Sigmoid colon (tissue), 7 donors: ENCODE measurements around the gene TXNDC15. TPM values are rescaled to one million over a fixed set of nuclear protein-coding genes. Genes with fewer than 3 reads are reported as not detected.

Experiments
- DNase-seq: peaks from one replicate; pipeline ENCODE4 v3.0.0-alpha.2; 2019
- H3K27ac ChIP-seq, 4 donors: fragments of 200-600 bp; sonication (generic); one replicate each; pipeline ENCODE4 v1.5.1; 2016 to 2019; ENCODE audit warnings: mild to moderate bottlenecking in 1 of 4
- H3K27me3 ChIP-seq, 3 donors: fragments of 200-600 bp; sonication (generic); one replicate each; pipeline ENCODE4 v1.5.1; 2019; ENCODE audit warnings: mild to moderate bottlenecking in 1 of 3
- H3K36me3 ChIP-seq, 4 donors: fragments of 200-600 bp; sonication (generic); one replicate each; pipeline ENCODE4 v1.5.1; 2016 to 2019
- H3K4me1 ChIP-seq, 4 donors: fragments of 200-600 bp; sonication (generic); one replicate each; pipeline ENCODE4 v1.5.1; 2017 to 2019
- H3K4me3 ChIP-seq, 4 donors: fragments of 200-600 bp; sonication (generic); one replicate each; pipeline ENCODE4 v1.5.1; 2017 to 2019; ENCODE audit warnings: mild to moderate bottlenecking in 2 of 4, moderate library complexity in 1 of 4
- H3K9me3 ChIP-seq, 4 donors: fragments of 200-600 bp in 3 of 4; sonication (generic) in 3 of 4; one replicate each; pipeline versions ENCODE4 v1.5.1 to v1.6.1; 2013 to 2019
- EP300 ChIP-seq, 4 donors: sonication (generic); formaldehyde crosslinking; IDR thresholded peaks; one replicate each; pipeline ENCODE4 v1.6.1; 2017; ENCODE audit warnings: antibody characterized with exemption in 4 of 4
- POLR2A ChIP-seq, 2 donors: fragments of 450-650 bp; IDR thresholded peaks; one replicate each; pipeline ENCODE4 v1.6.1; 2016; ENCODE audit warnings: antibody characterized with exemption in 2 of 2, mild to moderate bottlenecking in 2 of 2, moderate library complexity in 2 of 2
- POLR2AphosphoS5 ChIP-seq, 4 donors: sonication (generic); formaldehyde crosslinking; IDR thresholded peaks; one replicate each; pipeline ENCODE4 v1.6.1; 2017; ENCODE audit warnings: antibody characterized with exemption in 4 of 4
- WGBS, 2 donors: extraction: QIAGEN DNeasy Blood & Tissue Kit; methylation state at CpG; one replicate each; pipeline ENCODE4 v1.1.7; 2013; 5-methylcytosine and 5-hydroxymethylcytosine counted together
- intact Hi-C: fragments of 100-400 bp; cut with DNase I; formaldehyde crosslinking; loops from one replicate; pipeline ENCODE4 v1.15.1; 2023
- polyA plus RNA-seq, 3 donors: library from polyadenylated mRNA; stranded (reverse); fragments of 200-250 nt; gene quantifications; one replicate each; pipeline ENCODE4 v1.2.3, GENCODE V29; 2013
- total RNA-seq, 4 donors: library from RNA; depleted of rRNA; stranded (reverse); fragments of >200 nt; gene quantifications; one replicate each; pipeline ENCODE4 v1.1.0, GENCODE V29; 2016
- TF ChIP-seq, protein P1 (sequence below), 4 experiments: fragments of 450-650 bp in 3 of 4; fragments of 200-600 bp in 1 of 4; IDR thresholded peaks; one replicate each; pipeline ENCODE4 v1.5.1; 2016 to 2019; ENCODE audit warnings: antibody characterized with exemption in 4 of 4, mild to moderate bottlenecking in 3 of 4, moderate library complexity in 2 of 4
- donor health status: healthy with polysubstance abuse.
- donor health status: Bipolar disorder and iron deficiency.
- donor health status: healthy.

TXNDC15 gene
- total and polyA plus RNA-seq, 7 donors = 13.6 to 123 (median 69.0) TPM

DNA sequence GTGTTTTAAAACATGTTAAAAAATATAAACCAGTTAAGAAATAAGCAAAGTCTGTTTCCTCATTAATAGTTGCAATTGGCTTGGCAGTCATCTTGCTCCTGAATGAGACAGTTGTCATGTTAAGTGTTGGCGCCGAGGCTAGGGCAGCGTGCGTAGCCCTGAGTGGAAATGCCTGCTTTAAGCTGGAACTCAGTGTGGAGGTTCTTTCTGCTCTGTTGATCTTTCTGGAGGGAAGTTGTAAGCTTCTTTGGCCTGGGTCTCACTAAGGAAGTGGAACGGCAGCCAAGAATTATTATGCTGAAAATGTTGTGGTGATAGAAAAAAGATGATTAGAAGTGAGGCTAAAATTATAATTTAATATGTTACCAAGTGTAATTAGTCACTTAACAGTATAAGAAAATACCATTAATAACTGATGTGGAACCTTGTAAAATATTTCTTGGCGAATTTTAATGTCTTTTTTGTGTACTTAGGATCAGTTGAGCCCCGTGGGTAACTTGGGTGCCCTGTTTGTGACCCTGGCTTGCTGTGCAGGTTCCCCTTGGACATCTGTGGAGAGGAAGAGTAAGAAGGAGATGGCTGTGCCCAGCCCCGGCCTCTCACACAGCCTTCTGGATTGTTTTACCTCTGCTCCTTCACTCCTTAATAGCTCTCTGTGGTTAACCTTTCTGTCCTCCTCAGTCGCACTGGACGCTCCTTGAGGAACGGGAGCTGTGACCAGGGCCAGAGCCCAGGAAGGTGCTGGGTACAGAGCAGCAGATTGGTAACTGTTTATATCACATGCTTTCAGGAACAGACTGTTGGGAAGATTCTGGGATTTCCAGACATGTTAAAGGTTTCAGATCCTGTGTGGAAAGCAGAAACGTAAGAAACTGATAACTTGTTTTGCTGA, 61.8 kb downstream of the TXNDC15 start:
- DNase-seq = no peak
- no peak for TF ChIP-seq POLR2AphosphoS5 (IDR thresholded peaks at IDR 0.05)
- TF ChIP-seq, protein P1, sequence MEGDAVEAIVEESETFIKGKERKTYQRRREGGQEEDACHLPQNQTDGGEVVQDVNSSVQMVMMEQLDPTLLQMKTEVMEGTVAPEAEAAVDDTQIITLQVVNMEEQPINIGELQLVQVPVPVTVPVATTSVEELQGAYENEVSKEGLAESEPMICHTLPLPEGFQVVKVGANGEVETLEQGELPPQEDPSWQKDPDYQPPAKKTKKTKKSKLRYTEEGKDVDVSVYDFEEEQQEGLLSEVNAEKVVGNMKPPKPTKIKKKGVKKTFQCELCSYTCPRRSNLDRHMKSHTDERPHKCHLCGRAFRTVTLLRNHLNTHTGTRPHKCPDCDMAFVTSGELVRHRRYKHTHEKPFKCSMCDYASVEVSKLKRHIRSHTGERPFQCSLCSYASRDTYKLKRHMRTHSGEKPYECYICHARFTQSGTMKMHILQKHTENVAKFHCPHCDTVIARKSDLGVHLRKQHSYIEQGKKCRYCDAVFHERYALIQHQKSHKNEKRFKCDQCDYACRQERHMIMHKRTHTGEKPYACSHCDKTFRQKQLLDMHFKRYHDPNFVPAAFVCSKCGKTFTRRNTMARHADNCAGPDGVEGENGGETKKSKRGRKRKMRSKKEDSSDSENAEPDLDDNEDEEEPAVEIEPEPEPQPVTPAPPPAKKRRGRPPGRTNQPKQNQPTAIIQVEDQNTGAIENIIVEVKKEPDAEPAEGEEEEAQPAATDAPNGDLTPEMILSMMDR (IDR thresholded peaks at IDR 0.05) = no peak
- TF ChIP-seq EP300 (IDR thresholded peaks at IDR 0.05) = no peak
- TF ChIP-seq POLR2A (IDR thresholded peaks at IDR 0.05) = no peak
- no peak overlapping the region for H3K4me3 ChIP-seq
- no peaks in the 10 kb centered on the region for H3K27me3 ChIP-seq
- intact Hi-C loops = no loop called here
- peaks cover 0 to 6% (median 2%) of the 10 kb centered on the region in 4 donors for H3K36me3 ChIP-seq
- WGBS, 2 donors = 83 to 91% methylated on average over 12 of the region's 12 CpGs
- no peaks in the 10 kb centered on the region for H3K9me3 ChIP-seq
- no peaks in the 10 kb centered on the region for H3K4me1 ChIP-seq
- no peak overlapping the region for H3K27ac ChIP-seq

DNA sequence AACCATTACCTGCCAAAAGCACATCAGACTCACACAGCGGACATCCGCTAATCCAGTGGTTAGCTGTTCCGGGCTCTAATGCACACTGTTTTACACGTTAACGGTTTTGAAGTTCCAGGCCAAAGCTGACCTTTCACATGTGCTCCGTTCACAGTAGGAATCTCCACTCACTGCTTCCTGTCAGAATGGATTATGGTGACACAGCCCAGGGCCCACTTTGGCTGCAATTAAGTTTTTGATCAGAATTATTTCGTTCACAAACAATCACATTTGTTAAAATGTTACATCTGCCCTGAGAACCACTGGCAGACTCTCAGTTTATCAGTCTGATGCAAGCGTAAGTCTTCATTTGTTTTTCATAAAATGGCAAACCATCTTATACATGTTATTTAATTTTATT, 63.4 kb downstream of the TXNDC15 start:
- 89 to 95% methylated on average over 8 of the region's 8 CpGs for WGBS, 2 donors
- Histone ChIP-seq H3K27me3 (no peaks in the 10 kb centered on the region), H3K36me3 (peaks cover 0 to 6% (median 2%) of the 10 kb centered on the region in 4 donors), H3K4me1 (no peaks in the 10 kb centered on the region), H3K4me3 (no peak overlapping the region), H3K9me3 (no peaks in the 10 kb centered on the region), H3K27ac (no peak overlapping the region)
- TF ChIP-seq, protein P1 (IDR thresholded peaks at IDR 0.05) = no peak
- TF ChIP-seq POLR2A (IDR thresholded peaks at IDR 0.05) (no peak), EP300 (IDR thresholded peaks at IDR 0.05) (no peak), POLR2AphosphoS5 (IDR thresholded peaks at IDR 0.05) (no peak)
- DNase-seq = no peak
- intact Hi-C loops = no loop called here

DNA sequence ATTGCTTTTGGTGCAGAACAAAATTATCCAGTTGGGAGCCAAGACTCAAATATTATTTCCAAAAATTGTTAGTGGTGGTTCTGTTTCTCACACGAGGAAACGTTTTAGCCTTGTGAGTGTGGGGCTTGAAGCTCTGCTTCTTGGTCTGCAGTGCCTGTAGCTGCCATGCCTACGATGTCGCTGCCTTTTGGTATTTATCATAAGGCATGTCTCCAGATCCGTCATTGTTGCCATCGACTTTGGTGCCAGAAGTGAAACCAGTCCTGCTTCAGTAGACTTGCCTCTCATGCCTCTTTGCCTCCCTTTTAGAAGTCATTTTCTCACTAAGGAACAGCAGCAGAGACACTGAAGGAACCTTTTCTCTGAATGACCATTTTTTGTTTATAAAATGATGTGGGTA, 63.9 kb downstream of the TXNDC15 start:
- DNase-seq = no peak
- Histone ChIP-seq H3K36me3 (peaks cover 0 to 6% (median 2%) of the 10 kb centered on the region in 4 donors), H3K27ac (no peak overlapping the region), H3K27me3 (no peaks in the 10 kb centered on the region), H3K9me3 (no peaks in the 10 kb centered on the region), H3K4me1 (no peaks in the 10 kb centered on the region), H3K4me3 (no peak overlapping the region)
- WGBS, 2 donors = 89 to 93% methylated on average over 6 of the region's 6 CpGs
- TF ChIP-seq, protein P1 (IDR thresholded peaks at IDR 0.05) = no peak
- TF ChIP-seq POLR2A (IDR thresholded peaks at IDR 0.05) (no peak), EP300 (IDR thresholded peaks at IDR 0.05) (no peak)
- intact Hi-C loops = no loop called here

DNA sequence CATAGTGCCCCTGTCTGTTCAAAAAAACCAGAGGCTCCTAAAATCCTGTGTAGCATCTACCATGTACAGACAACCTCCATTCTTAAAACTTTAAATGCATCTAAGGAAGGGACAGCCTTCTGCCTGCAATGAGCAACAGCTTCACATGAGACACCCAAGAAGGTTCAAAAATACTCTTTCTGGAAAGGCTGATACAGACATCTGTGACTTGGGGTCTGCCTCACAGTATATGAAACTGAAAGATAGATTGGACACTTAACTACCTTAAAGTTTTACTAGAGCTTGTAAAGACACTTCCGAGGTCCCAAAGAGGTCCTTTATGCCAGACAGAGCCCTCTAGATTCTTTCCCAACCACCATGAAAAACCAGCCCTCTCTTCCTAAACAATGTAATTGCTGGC, 65.3 kb downstream of the TXNDC15 start:
- no peak for DNase-seq
- H3K4me3 ChIP-seq = no peak overlapping the region
- H3K36me3 ChIP-seq = peaks cover 0 to 6% (median 2%) of the 10 kb centered on the region in 4 donors
- 89 to 91% methylated on average over 1 of the region's 1 CpG for WGBS, 2 donors
- no peaks in the 10 kb centered on the region for H3K9me3 ChIP-seq
- H3K4me1 ChIP-seq = peaks cover 0 to 3% (median 0%) of the 10 kb centered on the region in 4 donors
- H3K27me3 ChIP-seq = no peaks in the 10 kb centered on the region
- no peak overlapping the region for H3K27ac ChIP-seq
- intact Hi-C loops = no loop called here
- TF ChIP-seq POLR2A (IDR thresholded peaks at IDR 0.05) = no peak
- TF ChIP-seq EP300 (IDR thresholded peaks at IDR 0.05) = no peak
- TF ChIP-seq, protein P1 (IDR thresholded peaks at IDR 0.05) = no peak
- TF ChIP-seq POLR2AphosphoS5 (IDR thresholded peaks at IDR 0.05) = no peak
